ENCODE results near the gene BARD1.
"Not testable (repeated sequence)": the region's sequence is repeated elsewhere in the genome, so short reads cannot be mapped to it uniquely, and the experiment has no call there.

BARD1 gene

GRCh38 chr2:214753455-214753854, 56.0 kb downstream of the BARD1 start:
- DNase-seq = no peak

GRCh38 chr2:214750529-214750928, 59.0 kb downstream of the BARD1 start:
- DNase-seq = no peak

GRCh38 chr2:214747992-214748391, 61.5 kb downstream of the BARD1 start:
- no peak for DNase-seq

GRCh38 chr2:214742119-214742518, 67.4 kb downstream of the BARD1 start:
- no peak for DNase-seq

GRCh38 chr2:214740867-214741395, 68.6 kb downstream of the BARD1 start:
- DNase-seq = no peak

- no peak for DNase-seq
Measured at GRCh38 chr2:214737188-214737587, 72.3 kb downstream of the BARD1 start.

- DNase-seq = no peak
Measured at GRCh38 chr2:214730800-214731407, 78.6 kb downstream of the BARD1 start.

GRCh38 chr2:214730248-214730647, 79.2 kb downstream of the BARD1 start:
- no peak for DNase-seq

- DNase-seq = no peak
Measured at GRCh38 chr2:214724741-214725140, 84.7 kb downstream of the BARD1 start.

- not testable (repeated sequence) for DNase-seq
Measured at GRCh38 chr2:214717837-214718236, 91.6 kb downstream of the BARD1 start.

- DNase-seq = no peak
Measured at GRCh38 chr2:214716811-214717560, 92.5 kb downstream of the BARD1 start.

- DNase-seq = no peak
Measured at GRCh38 chr2:214715025-214715424, 94.5 kb downstream of the BARD1 start.

- no peak for DNase-seq
Measured at GRCh38 chr2:214713080-214713830, 96.2 kb downstream of the BARD1 start.

GRCh38 chr2:214710729-214711128, 98.8 kb downstream of the BARD1 start:
- DNase-seq = no peak

GRCh38 chr2:214706986-214707385, 102.5 kb downstream of the BARD1 start:
- no peak for DNase-seq

GRCh38 chr2:214699236-214699635, 110.2 kb downstream of the BARD1 start:
- DNase-seq = no peak

- no peak for DNase-seq
Measured at GRCh38 chr2:214696681-214697080, 112.8 kb downstream of the BARD1 start.

GRCh38 chr2:214695789-214696188, 113.7 kb downstream of the BARD1 start:
- no peak for DNase-seq

- DNase-seq = not testable (repeated sequence)
Measured at GRCh38 chr2:214683557-214683956, 125.9 kb downstream of the BARD1 start.

- DNase-seq = no peak
Measured at GRCh38 chr2:214679736-214680135, 129.7 kb downstream of the BARD1 start.

GRCh38 chr2:214676421-214677089, 132.9 kb downstream of the BARD1 start:
- no peak for DNase-seq

Data from stimulated activated CD4-positive, alpha-beta T cell treated with anti-CD3 and anti-CD28 coated beads, Interleukin-2, amount 100 ng/mL, for 24 hours (primary cell).